Vagina (tissue), 2 donors: ENCODE data around the gene IPO8. TPM values are rescaled to one million over a fixed set of nuclear protein-coding genes. Genes with fewer than 3 reads are reported as not detected.

Source experiments
- DNase-seq, 2 donors: peaks; one replicate each; pipeline ENCODE4 v3.0.0-alpha.2; 2017; ENCODE audit errors: extremely low spot score in 2 of 2
- H3K27ac ChIP-seq: fragments of 200-600 bp; sonication (generic); one replicate; pipeline ENCODE4 v1.5.1; 2019
- H3K27me3 ChIP-seq: fragments of 200-600 bp; sonication (generic); one replicate; pipeline ENCODE4 v1.5.1; 2019
- H3K36me3 ChIP-seq, 2 donors: fragments of 200-600 bp; sonication (generic); one replicate each; pipeline ENCODE4 v1.5.1; 2017 to 2019
- H3K4me1 ChIP-seq: fragments of 200-600 bp; sonication (generic); one replicate; pipeline ENCODE4 v1.5.1; 2019
- H3K4me3 ChIP-seq, 2 donors: fragments of 200-600 bp; sonication (generic); 1 replicate in 1 of 2; 2 replicates in 1 of 2; pipeline ENCODE4 v1.5.1; 2016 to 2019
- H3K9me3 ChIP-seq: fragments of 200-600 bp; sonication (generic); one replicate; pipeline ENCODE4 v1.5.1; 2019
- CTCF ChIP-seq, 3 experiments: fragments of 450-650 bp in 2 of 3; fragments of 200-600 bp in 1 of 3; sonication (generic) in 1 of 3; IDR thresholded peaks; one replicate each; pipeline ENCODE4 v1.5.1; 2017 to 2019; ENCODE audit warnings: antibody characterized with exemption in 3 of 3, mild to moderate bottlenecking in 2 of 3, moderate library complexity in 2 of 3
- POLR2A ChIP-seq, 2 donors: fragments of 450-650 bp; IDR thresholded peaks; one replicate each; pipeline ENCODE4 v1.6.1; 2017; ENCODE audit warnings: antibody characterized with exemption in 2 of 2, mild to moderate bottlenecking in 2 of 2, moderate library complexity in 2 of 2
- POLR2AphosphoS5 ChIP-seq, 2 donors: sonication (generic); formaldehyde crosslinking; IDR thresholded peaks; one replicate each; pipeline ENCODE4 v1.9.0; 2017; ENCODE audit warnings: antibody characterized with exemption in 2 of 2, mild to moderate bottlenecking in 2 of 2, low read depth in 1 of 2; ENCODE audit not compliant: insufficient read depth in 1 of 2
- intact Hi-C: fragments of 100-400 bp; cut with DNase I; formaldehyde crosslinking; loops from one replicate; pipeline ENCODE4 v1.15.1; 2023
- total RNA-seq: library from RNA; depleted of rRNA; stranded (reverse); fragments of >200 nt; gene quantifications from one replicate; pipeline ENCODE4 v1.2.3, GENCODE V29; 2016

IPO8 gene
- total RNA-seq, 1 donor from 2014 or later = 21.4 TPM

DNA sequence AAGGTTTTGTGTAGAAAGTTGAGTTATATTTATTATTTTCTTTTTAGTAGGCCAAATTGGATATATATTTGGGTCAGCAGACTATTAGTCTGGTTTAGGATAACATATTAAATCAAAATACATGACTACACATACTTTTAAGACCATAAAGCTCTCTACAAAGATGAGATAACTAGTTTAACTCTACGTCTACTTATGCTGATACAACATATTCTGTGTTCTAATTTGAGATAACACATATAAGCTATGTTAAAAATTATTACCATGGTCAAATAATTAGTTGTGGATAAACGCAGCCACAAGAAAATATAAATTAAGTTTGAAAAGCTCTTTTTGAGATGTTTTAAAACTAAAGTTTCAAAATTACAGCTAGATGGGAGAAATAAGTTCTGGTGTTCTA lies 55.3 kb downstream of the IPO8 start:
- H3K27ac ChIP-seq = no peak overlapping the region
- no peaks in the 10 kb centered on the region for H3K9me3 ChIP-seq
- no peaks in the 10 kb centered on the region for H3K4me1 ChIP-seq
- no peaks in the 10 kb centered on the region for H3K27me3 ChIP-seq
- intact Hi-C loops = no loop called here
- H3K36me3 ChIP-seq = peaks cover 0 to 40% of the 10 kb centered on the region in 2 donors
- DNase-seq = no peak
- no peak for TF ChIP-seq CTCF (IDR thresholded peaks at IDR 0.05)
- TF ChIP-seq POLR2A (IDR thresholded peaks at IDR 0.05) = no peak
- no peak for TF ChIP-seq POLR2AphosphoS5 (IDR thresholded peaks at IDR 0.05; ENCODE audit: insufficient read depth in 1 of 2, low read depth in 1 of 2)
- no peak overlapping the region for H3K4me3 ChIP-seq

DNA sequence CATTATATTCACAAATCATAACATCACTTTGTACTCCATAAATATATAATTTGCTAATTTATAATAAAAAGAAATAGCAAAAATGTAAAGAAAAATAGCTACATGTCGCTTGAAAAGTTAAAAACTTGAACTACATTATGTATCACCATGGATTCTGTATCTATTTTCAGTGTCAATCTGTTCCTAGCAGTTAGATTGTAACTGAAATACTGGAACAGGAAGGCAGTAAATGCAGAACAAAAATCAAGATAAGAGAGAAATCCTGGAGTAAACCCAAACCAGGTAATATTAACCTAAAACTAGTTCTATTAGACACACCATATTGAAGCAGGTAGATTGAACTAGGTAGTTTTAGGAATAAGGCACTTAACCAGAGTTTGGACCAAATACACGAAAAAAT lies 60.3 kb downstream of the IPO8 start:
- Histone ChIP-seq H3K27ac (no peak overlapping the region), H3K4me1 (no peaks in the 10 kb centered on the region), H3K4me3 (no peak overlapping the region), H3K27me3 (no peaks in the 10 kb centered on the region), H3K9me3 (no peaks in the 10 kb centered on the region), H3K36me3 (peaks cover 0 to 68% of the 10 kb centered on the region in 2 donors)
- intact Hi-C loops = no loop called here
- TF ChIP-seq CTCF (IDR thresholded peaks at IDR 0.05) (no peak), POLR2AphosphoS5 (IDR thresholded peaks at IDR 0.05; ENCODE audit: insufficient read depth in 1 of 2, low read depth in 1 of 2) (no peak), POLR2A (IDR thresholded peaks at IDR 0.05) (no peak)
- no peak for DNase-seq

- H3K9me3 ChIP-seq = no peaks in the 10 kb centered on the region
- no peak for TF ChIP-seq POLR2A (IDR thresholded peaks at IDR 0.05)
- TF ChIP-seq POLR2AphosphoS5 (IDR thresholded peaks at IDR 0.05; ENCODE audit: insufficient read depth in 1 of 2, low read depth in 1 of 2) = no peak
- no peak for TF ChIP-seq CTCF (IDR thresholded peaks at IDR 0.05)
- intact Hi-C loops = no loop called here
- peaks cover 0 to 64% of the 10 kb centered on the region in 2 donors for H3K36me3 ChIP-seq
- H3K4me1 ChIP-seq = no peaks in the 10 kb centered on the region
- DNase-seq = no peak
- H3K27ac ChIP-seq = no peak overlapping the region
- H3K27me3 ChIP-seq = no peaks in the 10 kb centered on the region
- H3K4me3 ChIP-seq = no peak overlapping the region
Measured at GRCh38 chr12:30631740-30632139, 63.9 kb downstream of the IPO8 start.

- TF ChIP-seq POLR2A (IDR thresholded peaks at IDR 0.05) (no peak), CTCF (IDR thresholded peaks at IDR 0.05) (no peak), POLR2AphosphoS5 (IDR thresholded peaks at IDR 0.05; ENCODE audit: insufficient read depth in 1 of 2, low read depth in 1 of 2) (no peak)
- H3K27me3 ChIP-seq = no peaks in the 10 kb centered on the region
- H3K4me3 ChIP-seq = no peak overlapping the region
- H3K27ac ChIP-seq = no peak overlapping the region
- no peak for DNase-seq
- peaks cover 0 to 57% of the 10 kb centered on the region in 2 donors for H3K36me3 ChIP-seq
- no peaks in the 10 kb centered on the region for H3K9me3 ChIP-seq
- no peaks in the 10 kb centered on the region for H3K4me1 ChIP-seq
- intact Hi-C loops = no loop called here
Measured at GRCh38 chr12:30630979-30631285, 64.7 kb downstream of the IPO8 start.

GRCh38 chr12:30630076-30630978 lies 65.3 kb downstream of the IPO8 start:
- DNase-seq = no peak
- no peak overlapping the region for H3K27ac ChIP-seq
- H3K36me3 ChIP-seq = peaks cover 0 to 52% of the 10 kb centered on the region in 2 donors
- no peak overlapping the region for H3K4me3 ChIP-seq
- H3K9me3 ChIP-seq = no peaks in the 10 kb centered on the region
- no peaks in the 10 kb centered on the region for H3K27me3 ChIP-seq
- no peaks in the 10 kb centered on the region for H3K4me1 ChIP-seq
- TF ChIP-seq POLR2A (IDR thresholded peaks at IDR 0.05) (no peak), CTCF (IDR thresholded peaks at IDR 0.05) (no peak), POLR2AphosphoS5 (IDR thresholded peaks at IDR 0.05; ENCODE audit: insufficient read depth in 1 of 2, low read depth in 1 of 2) (no peak)
- intact Hi-C loops = no loop called here
